Measurements from ENCODE around the gene HSPA4. TPM values are rescaled to one million over a fixed set of nuclear protein-coding genes. Genes with fewer than 3 reads are reported as not detected.

Gene HSPA4
- total RNA-seq, 1 experiment from 2014 or later = 70.6 TPM

DNA sequence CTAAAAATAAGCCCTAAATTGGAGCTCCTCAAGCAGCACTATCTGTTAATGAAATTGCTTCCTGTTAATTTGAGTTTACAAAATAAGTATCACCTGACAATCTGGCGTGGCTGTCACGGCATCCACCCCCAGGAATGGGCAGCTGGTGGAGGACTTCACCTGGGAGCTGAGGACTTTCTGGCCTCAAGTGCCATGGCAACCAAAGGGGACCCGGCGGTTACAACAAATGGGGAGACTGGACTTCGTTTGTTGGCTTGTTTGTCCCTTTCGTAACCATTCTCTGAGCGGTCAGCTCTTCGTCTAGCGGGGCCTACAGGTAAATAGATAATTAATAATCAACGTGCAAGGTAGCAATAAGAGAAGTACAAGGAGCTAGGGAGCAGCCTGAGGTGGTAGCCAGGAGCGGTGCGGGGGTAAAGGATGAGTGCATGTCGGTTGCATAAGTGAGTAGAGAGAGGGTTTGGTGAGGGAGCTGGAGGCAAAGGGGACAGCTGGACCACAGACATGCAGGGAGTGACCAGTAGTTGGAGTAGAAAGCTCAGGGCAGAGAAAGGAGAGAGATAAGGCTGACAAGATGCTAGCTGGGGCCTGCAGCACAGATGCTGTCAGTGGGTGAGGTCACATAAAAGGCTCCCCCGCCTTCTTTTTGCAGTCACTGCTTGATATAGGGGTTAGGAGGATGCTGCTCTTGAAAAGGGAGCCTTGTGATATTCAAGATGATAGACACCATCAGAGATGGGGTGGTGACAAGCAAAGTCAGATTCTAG lies 62.5 kb downstream of the HSPA4 start:
- no peaks in the 10 kb centered on the region for H3K79me2 ChIP-seq (ENCODE audit: low read length)
- ChIA-PET CTCF (interaction anchor here (0.8 kb wide), 1 partner anchor 133 kb away, joined by 3 read pairs; no protein-coding TSS in a partner anchor), POLR2A (ENCODE audit: unreplicated experiment) (no interaction called here)
- TF ChIP-seq EZH2phosphoT487 (IDR thresholded peaks at IDR 0.05; ENCODE audit: borderline replicate concordance, low read length) = no peak
- no peak for TF ChIP-seq CTCF (conservative IDR thresholded peaks at IDR 0.05; ENCODE audit: low read depth, low read length)
- TF ChIP-seq EZH2 (IDR thresholded peaks at IDR 0.05; ENCODE audit: low read length, unreplicated experiment) = no peak
- no peak overlapping the region for H3K4me2 ChIP-seq (ENCODE audit: low read length)
- H3K27me3 ChIP-seq (ENCODE audit: low read length) = no peaks in the 10 kb centered on the region
- no TSS peak for BruUV-seq (replicated peaks)
- ATAC-seq = no peak
- no peaks in the 10 kb centered on the region for H3K9me3 ChIP-seq (ENCODE audit: low read length)
- H3K9me2 ChIP-seq (replicated peaks; ENCODE audit: low read length) = no peaks in the 10 kb centered on the region
- H3K4me1 ChIP-seq (ENCODE audit: insufficient read depth, low read length) = no peaks in the 10 kb centered on the region
- no peaks in the 10 kb centered on the region for H4K20me1 ChIP-seq (ENCODE audit: low read length)
- intact Hi-C loops (cut with micrococcal nuclease) = no loop called here
- H2AFZ ChIP-seq (ENCODE audit: low read length) = no peak overlapping the region
- no peak for DNase-seq
- H3K27ac ChIP-seq (ENCODE audit: low read length) = no peak overlapping the region
- no peak overlapping the region for H3K9ac ChIP-seq (ENCODE audit: low read length)
- no peaks in the 10 kb centered on the region for H3K36me3 ChIP-seq (ENCODE audit: low read depth, low read length)
- no peak overlapping the region for H3K4me3 ChIP-seq (ENCODE audit: low read length)
- H3F3A ChIP-seq (ENCODE audit: low read length, unreplicated experiment) = no peaks in the 10 kb centered on the region

- ChIA-PET POLR2A (ENCODE audit: unreplicated experiment) (interaction anchor here (0.6 kb wide), 1 partner anchor 1141 kb away, joined by 5 read pairs; no protein-coding TSS in a partner anchor), CTCF (no interaction called here)
- H3K9me3 ChIP-seq (ENCODE audit: low read length) = no peaks in the 10 kb centered on the region
- TF ChIP-seq CTCF (conservative IDR thresholded peaks at IDR 0.05; ENCODE audit: low read depth, low read length) (no peak), EZH2 (IDR thresholded peaks at IDR 0.05; ENCODE audit: low read length, unreplicated experiment) (no peak), EZH2phosphoT487 (IDR thresholded peaks at IDR 0.05; ENCODE audit: borderline replicate concordance, low read length) (no peak)
- H3K4me3 ChIP-seq (ENCODE audit: low read length) = no peak overlapping the region
- H3K4me1 ChIP-seq (ENCODE audit: insufficient read depth, low read length) = no peaks in the 10 kb centered on the region
- H3K9me2 ChIP-seq (replicated peaks; ENCODE audit: low read length) = no peaks in the 10 kb centered on the region
- no peaks in the 10 kb centered on the region for H3F3A ChIP-seq (ENCODE audit: low read length, unreplicated experiment)
- no peak for DNase-seq
- H3K27ac ChIP-seq (ENCODE audit: low read length) = no peak overlapping the region
- no peaks in the 10 kb centered on the region for H3K27me3 ChIP-seq (ENCODE audit: low read length)
- H4K20me1 ChIP-seq (ENCODE audit: low read length) = no peaks in the 10 kb centered on the region
- no TSS peak for BruUV-seq (replicated peaks)
- no peak for ATAC-seq
- no peak overlapping the region for H3K9ac ChIP-seq (ENCODE audit: low read length)
- H3K4me2 ChIP-seq (ENCODE audit: low read length) = no peak overlapping the region
- no peaks in the 10 kb centered on the region for H3K36me3 ChIP-seq (ENCODE audit: low read depth, low read length)
- H2AFZ ChIP-seq (ENCODE audit: low read length) = no peak overlapping the region
- H3K79me2 ChIP-seq (ENCODE audit: low read length) = no peaks in the 10 kb centered on the region
- intact Hi-C loops (cut with micrococcal nuclease) = no loop called here
These were observed 63.1 kb downstream of the HSPA4 start for GRCh38 chr5:133114933-133115310.

DNA sequence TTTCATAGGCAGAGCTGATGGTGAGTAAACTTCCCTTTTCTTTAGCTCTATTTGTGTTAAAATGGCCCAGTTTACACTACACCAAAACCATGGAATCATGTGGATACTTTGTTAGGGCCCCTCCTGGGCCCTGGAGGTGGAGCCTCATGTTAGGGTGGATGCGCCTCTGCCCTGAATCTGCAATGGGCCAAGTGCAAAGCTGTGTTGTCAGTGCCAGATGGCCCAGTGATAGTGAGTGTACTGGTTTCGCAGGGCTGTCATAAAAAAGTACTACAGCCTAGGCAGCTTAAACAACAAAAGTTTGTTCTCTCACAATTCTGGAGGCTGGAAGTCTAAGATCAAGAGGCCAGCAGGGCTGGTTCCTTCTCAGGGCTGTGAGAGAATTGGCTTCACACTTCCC lies 64.8 kb downstream of the HSPA4 start:
- ATAC-seq (no peak), DNase-seq (no peak)
- Histone ChIP-seq H3K4me1 (ENCODE audit: insufficient read depth, low read length) (no peaks in the 10 kb centered on the region), H3K4me3 (ENCODE audit: low read length) (no peak overlapping the region), H3K79me2 (ENCODE audit: low read length) (no peaks in the 10 kb centered on the region), H4K20me1 (ENCODE audit: low read length) (no peaks in the 10 kb centered on the region), H3K9me3 (ENCODE audit: low read length) (no peaks in the 10 kb centered on the region), H3K36me3 (ENCODE audit: low read depth, low read length) (no peaks in the 10 kb centered on the region), H3K27me3 (ENCODE audit: low read length) (no peaks in the 10 kb centered on the region), H3K4me2 (ENCODE audit: low read length) (no peak overlapping the region), H3K9me2 (replicated peaks; ENCODE audit: low read length) (no peaks in the 10 kb centered on the region), H3F3A (ENCODE audit: low read length, unreplicated experiment) (no peaks in the 10 kb centered on the region), H3K27ac (ENCODE audit: low read length) (no peak overlapping the region), H2AFZ (ENCODE audit: low read length) (no peak overlapping the region), H3K9ac (ENCODE audit: low read length) (no peak overlapping the region)
- ChIA-PET POLR2A (ENCODE audit: unreplicated experiment) (no interaction called here), CTCF (no interaction called here)
- no TSS peak for BruUV-seq (replicated peaks)
- no peak for TF ChIP-seq CTCF (conservative IDR thresholded peaks at IDR 0.05; ENCODE audit: low read depth, low read length)
- TF ChIP-seq EZH2 (IDR thresholded peaks at IDR 0.05; ENCODE audit: low read length, unreplicated experiment) = no peak
- no peak for TF ChIP-seq EZH2phosphoT487 (IDR thresholded peaks at IDR 0.05; ENCODE audit: borderline replicate concordance, low read length)
- intact Hi-C loops (cut with micrococcal nuclease) = no loop called here
